HG03064 (cell line): ENCODE results near the gene MYBPHL.

Experiments
- ATAC-seq: cut with Tn5 transposase; IDR thresholded peaks from one replicate; pipeline ENCODE4 v1.9.1; 2021; ENCODE audit warnings: low read depth; ENCODE audit not compliant: unreplicated experiment

MYBPHL gene

GRCh38 chr1:109253803-109254620 is 52.8 kb downstream of the MYBPHL start:
- no peak for ATAC-seq

- no peak for ATAC-seq
Observed at GRCh38 chr1:109252893-109253802, 53.7 kb downstream of the MYBPHL start.

- no peak for ATAC-seq
Observed at GRCh38 chr1:109252167-109252892, 54.5 kb downstream of the MYBPHL start.

GRCh38 chr1:109251277-109252166 is 55.3 kb downstream of the MYBPHL start:
- no peak for ATAC-seq

- ATAC-seq, result no peak
Observed at GRCh38 chr1:109250454-109251276, 56.1 kb downstream of the MYBPHL start.

GRCh38 chr1:109249654-109250401 is 57.0 kb downstream of the MYBPHL start:
- ATAC-seq, result peak; percentile 32

GRCh38 chr1:109248797-109249629 is 57.8 kb downstream of the MYBPHL start, which contains the start of gene CELSR2:
TSS of gene CELSR2 (plus strand) at chr1:109249539. CDS start at chr1:109250080, 541 bp downstream.
- peak; percentile 77 for ATAC-seq

- no peak for ATAC-seq
Observed at GRCh38 chr1:109248444-109248796, 58.4 kb downstream of the MYBPHL start.

GRCh38 chr1:109247401-109248365 is 59.1 kb downstream of the MYBPHL start:
- ATAC-seq, result no peak

- ATAC-seq, result no peak
Observed at GRCh38 chr1:109246141-109246551, 60.7 kb downstream of the MYBPHL start.

GRCh38 chr1:109243860-109244552 is 62.8 kb downstream of the MYBPHL start:
- no peak for ATAC-seq

- no peak for ATAC-seq
Observed at GRCh38 chr1:109243221-109243620, 63.6 kb downstream of the MYBPHL start.

- ATAC-seq, result no peak
Observed at GRCh38 chr1:109242387-109242786, 64.4 kb downstream of the MYBPHL start.
